Endodermal cell (in vitro differentiated cells): Measurements from ENCODE around the gene IL3. TPM values are rescaled to one million over a fixed set of nuclear protein-coding genes. Genes with fewer than 3 reads are reported as not detected.

Experiments
- DNase-seq: peaks from one replicate; pipeline ENCODE4 v3.0.0-alpha.2; 2017
- H3K27ac ChIP-seq: 2 replicates; pipeline ENCODE4 v1.5.1; 2013; ENCODE audit warnings: mild to moderate bottlenecking, low read depth, low read length, moderate library complexity
- H3K27me3 ChIP-seq: 2 replicates; pipeline ENCODE4 v1.6.1; 2013; ENCODE audit warnings: mild to moderate bottlenecking, low read length, moderate library complexity; ENCODE audit not compliant: insufficient read depth, control insufficient read depth, poor library complexity, severe bottlenecking
- H3K36me3 ChIP-seq: 2 replicates; pipeline ENCODE4 v1.7.0; 2013; ENCODE audit warnings: mild to moderate bottlenecking, low read length, moderate library complexity; ENCODE audit not compliant: control insufficient read depth, insufficient read depth
- H3K4me1 ChIP-seq: one replicate; pipeline ENCODE4 v1.7.0; 2013; ENCODE audit warnings: low read length; ENCODE audit not compliant: control insufficient read depth, insufficient read depth
- H3K4me3 ChIP-seq: 2 replicates; pipeline ENCODE4 v1.5.1; 2013; ENCODE audit warnings: mild to moderate bottlenecking, low read length, moderate library complexity
- H3K9ac ChIP-seq: 2 replicates; pipeline ENCODE4 v1.6.1; 2013; ENCODE audit warnings: mild to moderate bottlenecking, low read length, moderate library complexity; ENCODE audit not compliant: poor library complexity, severe bottlenecking; ENCODE audit errors: extremely low read depth
- H3K9me3 ChIP-seq: 2 replicates; pipeline ENCODE4 v1.6.1; 2013; ENCODE audit warnings: mild to moderate bottlenecking, low read length, moderate library complexity; ENCODE audit not compliant: control insufficient read depth
- H3K27ac Mint-ChIP-seq: 2 replicates; pipeline ENCODE4 v1.8.0; 2020; ENCODE audit warnings: mixed read lengths
- H3K27me3 Mint-ChIP-seq: 2 replicates; pipeline ENCODE4 v1.8.0; 2021; ENCODE audit warnings: mild to moderate bottlenecking, mixed read lengths; ENCODE audit not compliant: insufficient read depth
- H3K36me3 Mint-ChIP-seq: 2 replicates; pipeline ENCODE4 v1.8.0; 2020; ENCODE audit warnings: low read depth, mixed read lengths
- H3K4me1 Mint-ChIP-seq: 2 replicates; pipeline ENCODE4 v1.8.0; 2020; ENCODE audit warnings: mixed read lengths
- H3K4me3 Mint-ChIP-seq: 2 replicates; pipeline ENCODE4 v1.8.0; 2020; ENCODE audit warnings: mild to moderate bottlenecking, moderate library complexity, mixed read lengths
- H3K9me3 Mint-ChIP-seq: 2 replicates; pipeline ENCODE4 v1.8.0; 2020; ENCODE audit warnings: mild to moderate bottlenecking, mixed read lengths
- WGBS, 2 experiments: methylation state at CpG; one replicate each; pipeline versions ENCODE4 v1.1.5 to v1.1.7; 2013; ENCODE audit warnings: missing lambda C conversion rate in 2 of 2, mixed read lengths in 1 of 2; ENCODE audit not compliant: insufficient coverage in 1 of 2, insufficient read length in 1 of 2; 5-methylcytosine and 5-hydroxymethylcytosine counted together
- total RNA-seq, 2 donors: library from RNA; stranded (reverse); fragmentation: NEBNext Ultra II Directional in 1 of 2; extraction: Animal tissue kit (Norgen Biotek cat#: 25700) in 1 of 2; gene quantifications; 2 replicates in 1 of 2; 3 replicates in 1 of 2; pipeline ENCODE4 v1.2.1, GENCODE V29; 2021
- TF ChIP-seq, protein P1 (sequence below): fragments of 200-600 bp; sonication (generic); conservative IDR thresholded peaks from 2 replicates; pipeline ENCODE4 v1.5.0; 2021; ENCODE audit warnings: antibody characterized with exemption, mild to moderate bottlenecking

The IL3 gene
- total RNA-seq, 2 donors from 2014 or later: not detected

DNA sequence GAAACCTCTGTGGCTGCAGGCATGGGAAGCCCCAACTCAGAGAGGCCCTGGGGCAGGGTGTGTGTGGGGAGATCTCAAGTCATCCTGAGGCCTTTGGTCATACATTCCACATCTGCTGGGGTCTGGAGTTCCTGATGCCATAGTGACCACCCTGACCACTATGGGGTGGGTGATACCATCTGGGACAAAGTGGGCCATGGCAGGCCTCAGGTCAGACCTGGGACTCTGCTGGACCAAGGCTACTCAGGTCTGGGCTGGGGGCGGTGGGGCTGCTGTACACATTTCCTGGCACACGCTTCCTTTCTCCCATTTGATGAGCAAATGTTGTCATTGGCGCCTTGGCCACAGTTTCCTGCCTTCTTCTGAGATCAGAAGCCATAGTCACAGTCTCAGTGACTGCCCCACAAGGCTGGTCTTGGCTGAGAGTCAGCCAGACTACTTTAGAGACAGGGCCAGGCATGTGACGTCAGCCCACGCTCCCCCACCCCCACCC, 33.9 kb upstream of the IL3 start:
- no peaks in the 10 kb centered on the region for H3K27me3 ChIP-seq
- Mint-ChIP-seq H3K4me3 (no peak overlapping the region), H3K36me3 (no peaks in the 10 kb centered on the region), H3K9me3 (no peaks in the 10 kb centered on the region), H3K4me1 (no peaks in the 10 kb centered on the region), H3K27me3 (peaks cover 2% of the 10 kb centered on the region), H3K27ac (no peak overlapping the region)
- H3K4me1 ChIP-seq: no peaks in the 10 kb centered on the region
- TF ChIP-seq, protein P1, sequence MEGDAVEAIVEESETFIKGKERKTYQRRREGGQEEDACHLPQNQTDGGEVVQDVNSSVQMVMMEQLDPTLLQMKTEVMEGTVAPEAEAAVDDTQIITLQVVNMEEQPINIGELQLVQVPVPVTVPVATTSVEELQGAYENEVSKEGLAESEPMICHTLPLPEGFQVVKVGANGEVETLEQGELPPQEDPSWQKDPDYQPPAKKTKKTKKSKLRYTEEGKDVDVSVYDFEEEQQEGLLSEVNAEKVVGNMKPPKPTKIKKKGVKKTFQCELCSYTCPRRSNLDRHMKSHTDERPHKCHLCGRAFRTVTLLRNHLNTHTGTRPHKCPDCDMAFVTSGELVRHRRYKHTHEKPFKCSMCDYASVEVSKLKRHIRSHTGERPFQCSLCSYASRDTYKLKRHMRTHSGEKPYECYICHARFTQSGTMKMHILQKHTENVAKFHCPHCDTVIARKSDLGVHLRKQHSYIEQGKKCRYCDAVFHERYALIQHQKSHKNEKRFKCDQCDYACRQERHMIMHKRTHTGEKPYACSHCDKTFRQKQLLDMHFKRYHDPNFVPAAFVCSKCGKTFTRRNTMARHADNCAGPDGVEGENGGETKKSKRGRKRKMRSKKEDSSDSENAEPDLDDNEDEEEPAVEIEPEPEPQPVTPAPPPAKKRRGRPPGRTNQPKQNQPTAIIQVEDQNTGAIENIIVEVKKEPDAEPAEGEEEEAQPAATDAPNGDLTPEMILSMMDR: no peak
- no peak for DNase-seq
- 87 to 90% methylated on average over 3 to 5 of the region's 5 CpGs for WGBS, 2 experiments
- H3K36me3 ChIP-seq: no peaks in the 10 kb centered on the region
- no peak overlapping the region for H3K9ac ChIP-seq
- no peaks in the 10 kb centered on the region for H3K9me3 ChIP-seq
- H3K4me3 ChIP-seq: no peak overlapping the region
- no peak overlapping the region for H3K27ac ChIP-seq

DNA sequence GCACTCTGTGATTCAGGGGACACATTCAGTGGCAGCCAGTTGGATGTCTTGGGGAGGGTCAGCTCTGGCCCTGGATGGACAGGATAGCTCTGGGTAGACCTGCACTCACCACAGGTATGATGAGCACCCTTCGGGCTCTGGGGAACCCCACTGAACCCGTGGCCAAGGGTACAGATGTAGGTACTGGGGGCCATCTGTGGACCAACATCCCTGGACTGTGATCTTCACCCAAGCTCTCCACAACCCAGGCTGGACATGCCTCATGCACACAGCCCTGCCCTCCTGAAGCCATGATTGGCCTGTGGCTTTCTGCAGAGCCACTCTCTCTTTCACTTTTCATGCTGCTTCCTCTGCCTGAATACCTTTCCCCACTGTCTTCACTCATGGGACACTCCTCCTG, 33.4 kb upstream of the IL3 start:
- no peaks in the 10 kb centered on the region for H3K4me1 Mint-ChIP-seq
- H3K27me3 Mint-ChIP-seq: peaks cover 2% of the 10 kb centered on the region
- H3K27me3 ChIP-seq: no peaks in the 10 kb centered on the region
- H3K9me3 ChIP-seq: no peaks in the 10 kb centered on the region
- H3K36me3 ChIP-seq: no peaks in the 10 kb centered on the region
- H3K27ac Mint-ChIP-seq: no peak overlapping the region
- H3K4me3 ChIP-seq: no peak overlapping the region
- WGBS, 2 experiments: 67 to 78% methylated on average over 1 to 2 of the region's 2 CpGs
- H3K4me1 ChIP-seq: no peaks in the 10 kb centered on the region
- H3K4me3 Mint-ChIP-seq: no peak overlapping the region
- no peak overlapping the region for H3K9ac ChIP-seq
- DNase-seq: no peak
- no peaks in the 10 kb centered on the region for H3K9me3 Mint-ChIP-seq
- TF ChIP-seq, protein P1: no peak
- no peak overlapping the region for H3K27ac ChIP-seq
- H3K36me3 Mint-ChIP-seq: no peaks in the 10 kb centered on the region

DNA sequence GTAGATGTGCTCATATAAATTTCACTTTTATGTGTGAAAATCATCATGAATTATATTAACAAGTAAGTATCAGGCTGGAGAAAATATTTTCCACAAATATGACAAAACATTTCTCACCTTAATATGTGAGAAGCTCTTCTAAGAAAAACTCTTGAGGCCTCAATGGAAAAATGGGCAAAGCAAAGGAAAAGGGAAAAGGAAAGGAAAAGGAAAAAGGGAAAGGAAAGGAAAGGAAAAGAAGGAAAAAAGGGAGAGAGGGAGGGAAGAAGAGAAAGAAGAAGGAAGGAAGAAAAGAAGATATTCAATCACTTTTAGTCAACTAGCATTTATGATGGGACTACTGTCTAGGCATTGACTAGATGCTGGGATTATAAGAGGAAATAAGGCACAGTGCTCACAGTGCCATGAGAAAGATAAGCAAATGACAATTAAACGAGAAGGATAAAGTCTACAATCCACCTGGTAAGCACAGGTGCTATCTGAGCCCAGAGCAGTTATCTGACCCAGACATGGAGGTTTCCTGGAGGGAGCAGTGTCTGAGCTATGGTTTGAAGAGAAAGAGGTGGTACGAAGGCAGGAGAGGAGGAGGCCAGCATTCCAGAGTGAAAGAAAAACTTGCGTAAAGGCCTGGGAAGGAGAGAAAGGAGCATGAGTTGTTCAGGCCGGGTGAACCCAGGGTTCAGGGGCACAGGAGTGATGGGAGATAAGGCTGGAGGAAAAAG, 30.7 kb upstream of the IL3 start:
- Mint-ChIP-seq H3K9me3 (no peaks in the 10 kb centered on the region), H3K4me1 (no peaks in the 10 kb centered on the region)
- DNase-seq: no peak

More for the DNA sequence above, 30.7 kb upstream of the IL3 start:
- Histone ChIP-seq H3K4me1 (no peaks in the 10 kb centered on the region), H3K36me3 (no peaks in the 10 kb centered on the region), H3K27me3 (no peaks in the 10 kb centered on the region), H3K9ac (no peak overlapping the region), H3K9me3 (no peaks in the 10 kb centered on the region), H3K4me3 (no peak overlapping the region), H3K27ac (no peak overlapping the region)
- no peak overlapping the region for H3K4me3 Mint-ChIP-seq
- no peaks in the 10 kb centered on the region for H3K36me3 Mint-ChIP-seq
- TF ChIP-seq, protein P1: no peak
- 86 to 94% methylated on average over 4 of the region's 4 CpGs for WGBS, 2 experiments
- H3K27ac Mint-ChIP-seq: no peak overlapping the region
- no peaks in the 10 kb centered on the region for H3K27me3 Mint-ChIP-seq
